Placental epithelial cell (primary cell): Measurements from ENCODE around the gene DHRS9. TPM values are rescaled to one million over a fixed set of nuclear protein-coding genes. Genes with fewer than 3 reads are reported as not detected.

Experiments
- total RNA-seq: library from RNA; depleted of rRNA; stranded (reverse); fragments of >200 nt; gene quantifications from 2 replicates; pipeline ENCODE4 v1.2.3, GENCODE V29; 2012

The DHRS9 gene
- total RNA-seq: under 0.01 TPM in 1 of 2 replicates, not detected in the other

GRCh38 chr2:169069341-169069740, at the start of gene DHRS9:
Gene DHRS9 (plus strand): TSS chr2:169069563. CDS start chr2:169081582, 12,019 bp downstream.

GRCh38 chr2:169031202-169031601, 38.2 kb upstream of the DHRS9 start, which contains the start of gene ABCB11:
Gene ABCB11 (minus strand): TSS chr2:169031324. CDS start chr2:169018125, 13,199 bp downstream.

Other genes starting within 250 kb of the DHRS9 start
- 3.0 and 3.5 TPM in 2 replicates for gene SPC25, start 179.1 kb upstream of the DHRS9 start, total RNA-seq
- not detected in 2 replicates for gene G6PC2, start 168.3 kb upstream of the DHRS9 start, total RNA-seq
- gene ABCB11, start 38.2 kb upstream of the DHRS9 start, total RNA-seq: under 0.01 TPM in 1 of 2 replicates, not detected in the other